ENCODE data around the gene SLC16A8.

DNA sequence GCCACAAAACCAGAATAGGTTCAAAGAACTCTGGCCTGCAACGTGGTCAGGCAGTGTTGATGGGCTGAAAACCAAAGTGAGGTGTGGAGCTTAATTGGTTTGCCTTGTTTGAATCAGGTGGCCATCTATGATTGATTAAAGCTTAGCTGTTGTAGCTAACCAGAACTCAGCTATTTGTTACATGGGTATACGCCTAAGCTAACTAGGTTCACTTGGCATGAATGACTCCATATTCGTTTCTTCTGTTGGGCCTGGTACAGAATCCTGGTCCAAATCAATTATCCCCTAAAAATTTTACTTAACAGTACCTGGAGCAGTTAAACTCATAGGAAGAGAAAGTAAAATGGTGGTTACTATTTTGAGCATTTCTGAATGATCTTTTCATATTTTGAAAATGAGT, 34.2 kb upstream of the SLC16A8 start:
- TF ChIP-seq, protein P1, sequence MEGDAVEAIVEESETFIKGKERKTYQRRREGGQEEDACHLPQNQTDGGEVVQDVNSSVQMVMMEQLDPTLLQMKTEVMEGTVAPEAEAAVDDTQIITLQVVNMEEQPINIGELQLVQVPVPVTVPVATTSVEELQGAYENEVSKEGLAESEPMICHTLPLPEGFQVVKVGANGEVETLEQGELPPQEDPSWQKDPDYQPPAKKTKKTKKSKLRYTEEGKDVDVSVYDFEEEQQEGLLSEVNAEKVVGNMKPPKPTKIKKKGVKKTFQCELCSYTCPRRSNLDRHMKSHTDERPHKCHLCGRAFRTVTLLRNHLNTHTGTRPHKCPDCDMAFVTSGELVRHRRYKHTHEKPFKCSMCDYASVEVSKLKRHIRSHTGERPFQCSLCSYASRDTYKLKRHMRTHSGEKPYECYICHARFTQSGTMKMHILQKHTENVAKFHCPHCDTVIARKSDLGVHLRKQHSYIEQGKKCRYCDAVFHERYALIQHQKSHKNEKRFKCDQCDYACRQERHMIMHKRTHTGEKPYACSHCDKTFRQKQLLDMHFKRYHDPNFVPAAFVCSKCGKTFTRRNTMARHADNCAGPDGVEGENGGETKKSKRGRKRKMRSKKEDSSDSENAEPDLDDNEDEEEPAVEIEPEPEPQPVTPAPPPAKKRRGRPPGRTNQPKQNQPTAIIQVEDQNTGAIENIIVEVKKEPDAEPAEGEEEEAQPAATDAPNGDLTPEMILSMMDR (IDR thresholded peaks at IDR 0.05): no peak
- no peak for TF ChIP-seq EZH2 (IDR thresholded peaks at IDR 0.05; ENCODE audit: borderline replicate concordance, insufficient read depth, low read depth, low read length, poor library complexity, severe bottlenecking)
